ENCODE data around the gene GRM2.
"Not testable (repeated sequence)": the region's sequence is repeated elsewhere in the genome, so short reads cannot be mapped to it uniquely, and the experiment has no call there.

Gene GRM2

GRCh38 chr3:51739110-51739509 is 32.2 kb downstream of the GRM2 start:
- Mint-ChIP-seq H3K27ac (no peak overlapping the region), H3K36me3 (peaks cover 0 to 2% of the 10 kb centered on the region in 2 donors), H3K4me1 (peaks cover 4 to 14% of the 10 kb centered on the region in 2 donors), H3K4me3 (no peak overlapping the region), H3K27me3 (peaks cover 26 to 51% of the 10 kb centered on the region in 2 donors), H3K9me3 (peaks cover 2% of the 10 kb centered on the region in 2 donors)
- DNase-seq (no peak), ATAC-seq (replicated peaks) (no peak)

- H3K27me3 Mint-ChIP-seq: peaks cover 23 to 39% of the 10 kb centered on the region in 2 donors
- not testable (repeated sequence) for H3K27ac Mint-ChIP-seq; DNase-seq; H3K4me3 Mint-ChIP-seq; H3K36me3 Mint-ChIP-seq; H3K4me1 Mint-ChIP-seq; H3K9me3 Mint-ChIP-seq; ATAC-seq (replicated peaks)
These were observed 35.5 kb downstream of the GRM2 start for GRCh38 chr3:51742320-51742719.

- peaks cover 16 to 33% of the 10 kb centered on the region in 2 donors for H3K27me3 Mint-ChIP-seq
- not testable (repeated sequence) for H3K4me3 Mint-ChIP-seq; ATAC-seq (replicated peaks); H3K27ac Mint-ChIP-seq; H3K4me1 Mint-ChIP-seq; DNase-seq; H3K36me3 Mint-ChIP-seq; H3K9me3 Mint-ChIP-seq
These were observed 36.1 kb downstream of the GRM2 start for GRCh38 chr3:51742978-51743377.

GRCh38 chr3:51747840-51748239 is 41.0 kb downstream of the GRM2 start:
- peaks cover 0 to 2% of the 10 kb centered on the region in 2 donors for H3K36me3 Mint-ChIP-seq
- peaks cover 6 to 12% of the 10 kb centered on the region in 2 donors for H3K4me1 Mint-ChIP-seq
- ATAC-seq (replicated peaks): peak; percentile 45 to 86
- H3K27ac Mint-ChIP-seq: no peak overlapping the region
- H3K9me3 Mint-ChIP-seq: peaks cover 0 to 2% of the 10 kb centered on the region in 2 donors
- no peak for DNase-seq
- peaks cover under 1 to 12% of the 10 kb centered on the region in 2 donors for H3K27me3 Mint-ChIP-seq
- no peak overlapping the region for H3K4me3 Mint-ChIP-seq

- ATAC-seq (replicated peaks) (no peak), DNase-seq (no peak)
- H3K9me3 Mint-ChIP-seq: no peaks in the 10 kb centered on the region
- H3K4me1 Mint-ChIP-seq: peaks cover 6 to 9% of the 10 kb centered on the region in 2 donors
- H3K27ac Mint-ChIP-seq: no peak overlapping the region
- no peaks in the 10 kb centered on the region for H3K36me3 Mint-ChIP-seq
- no peak overlapping the region for H3K4me3 Mint-ChIP-seq
- H3K27me3 Mint-ChIP-seq: peaks cover 4 to 12% of the 10 kb centered on the region in 2 donors
These were observed 41.5 kb downstream of the GRM2 start for GRCh38 chr3:51748327-51748726.

- Mint-ChIP-seq H3K9me3 (peaks cover 6% of the 10 kb centered on the region in 2 donors), H3K27ac (no peak overlapping the region), H3K4me3 (no peak overlapping the region), H3K4me1 (peaks cover 9 to 16% of the 10 kb centered on the region in 2 donors), H3K36me3 (no peaks in the 10 kb centered on the region), H3K27me3 (peaks cover 12 to 25% of the 10 kb centered on the region in 2 donors)
- ATAC-seq (replicated peaks) (no peak), DNase-seq (no peak)
These were observed 44.0 kb downstream of the GRM2 start for GRCh38 chr3:51750878-51751277.

GRCh38 chr3:51751287-51751686 is 44.4 kb downstream of the GRM2 start:
- peak; percentile 71 to 72 for ATAC-seq (replicated peaks)
- Mint-ChIP-seq H3K36me3 (no peaks in the 10 kb centered on the region), H3K27ac (no peak overlapping the region), H3K4me3 (peak overlapping the region in 1 of 2 donors; percentile 4), H3K27me3 (peaks cover 16 to 29% of the 10 kb centered on the region in 2 donors), H3K9me3 (peaks cover 8% of the 10 kb centered on the region in 2 donors), H3K4me1 (peaks cover 9 to 16% of the 10 kb centered on the region in 2 donors)
- no peak for DNase-seq

- Mint-ChIP-seq H3K27me3 (peaks cover 25 to 42% of the 10 kb centered on the region in 2 donors), H3K9me3 (peaks cover 13 to 15% of the 10 kb centered on the region in 2 donors), H3K4me1 (peaks cover 8 to 16% of the 10 kb centered on the region in 2 donors)
- ATAC-seq (replicated peaks); H3K4me3 Mint-ChIP-seq; DNase-seq; H3K36me3 Mint-ChIP-seq; H3K27ac Mint-ChIP-seq: not testable (repeated sequence)
These were observed 47.2 kb downstream of the GRM2 start for GRCh38 chr3:51753763-51754750.

- peaks cover 8 to 9% of the 10 kb centered on the region in 2 donors for H3K36me3 Mint-ChIP-seq
- peaks cover 30 to 38% of the 10 kb centered on the region in 2 donors for H3K27me3 Mint-ChIP-seq
- H3K9me3 Mint-ChIP-seq: peaks cover 27 to 28% of the 10 kb centered on the region in 2 donors
- H3K4me3 Mint-ChIP-seq: no peak overlapping the region
- no peak overlapping the region for H3K27ac Mint-ChIP-seq
- ATAC-seq (replicated peaks) (no peak), DNase-seq (no peak)
- peaks cover 2 to 4% of the 10 kb centered on the region in 2 donors for H3K4me1 Mint-ChIP-seq
These were observed 52.3 kb downstream of the GRM2 start for GRCh38 chr3:51759203-51759602.
